ENCODE data around the gene SASS6.
A peak's percentile ranks its signal among the peaks of the same experiment; 100 is the strongest.

The SASS6 gene

DNA sequence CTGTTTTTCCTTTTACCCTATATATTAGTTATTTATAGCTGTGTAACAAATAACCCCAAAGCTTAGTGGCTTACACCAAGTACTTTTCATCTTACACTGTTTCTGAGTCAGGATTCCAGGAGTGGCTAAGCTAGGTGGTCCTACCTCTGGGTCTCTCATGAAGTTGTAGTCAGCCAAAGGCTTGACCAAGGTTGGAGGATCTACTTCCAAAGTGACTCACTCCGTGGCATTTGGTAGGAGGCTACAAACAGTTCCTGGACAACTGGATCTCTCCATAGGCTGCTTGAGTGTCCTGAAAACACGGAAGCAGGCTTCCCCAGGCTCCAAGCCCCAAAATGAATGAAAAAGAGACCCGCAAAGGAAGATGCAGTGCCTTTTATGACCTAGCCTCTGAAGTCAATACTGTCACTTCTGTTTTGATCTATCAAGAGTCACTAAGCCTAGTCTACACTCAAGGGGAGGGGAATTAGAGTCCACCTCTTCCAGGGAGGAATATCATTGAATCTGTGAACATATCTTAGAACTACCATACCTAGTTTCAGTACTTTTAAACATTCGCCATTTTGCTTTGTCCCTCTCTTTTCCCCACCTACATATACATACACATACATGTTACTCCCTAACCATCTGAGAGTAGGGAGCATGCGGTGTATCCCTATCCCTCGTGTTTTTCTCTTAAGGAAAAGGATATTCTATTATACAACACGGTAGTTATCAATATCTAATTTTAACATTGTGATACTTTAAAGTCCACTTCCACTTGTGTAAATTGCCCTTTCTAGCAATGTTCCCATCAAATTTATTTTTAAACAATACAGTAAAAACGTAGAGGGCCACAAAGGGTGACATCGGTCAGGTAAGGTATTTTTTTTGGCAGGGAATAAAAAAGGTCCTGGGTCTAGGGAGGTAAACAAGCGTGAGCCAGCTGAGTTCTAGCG, 95.7 kb downstream of the SASS6 start:
- TF ChIP-seq, protein P1, sequence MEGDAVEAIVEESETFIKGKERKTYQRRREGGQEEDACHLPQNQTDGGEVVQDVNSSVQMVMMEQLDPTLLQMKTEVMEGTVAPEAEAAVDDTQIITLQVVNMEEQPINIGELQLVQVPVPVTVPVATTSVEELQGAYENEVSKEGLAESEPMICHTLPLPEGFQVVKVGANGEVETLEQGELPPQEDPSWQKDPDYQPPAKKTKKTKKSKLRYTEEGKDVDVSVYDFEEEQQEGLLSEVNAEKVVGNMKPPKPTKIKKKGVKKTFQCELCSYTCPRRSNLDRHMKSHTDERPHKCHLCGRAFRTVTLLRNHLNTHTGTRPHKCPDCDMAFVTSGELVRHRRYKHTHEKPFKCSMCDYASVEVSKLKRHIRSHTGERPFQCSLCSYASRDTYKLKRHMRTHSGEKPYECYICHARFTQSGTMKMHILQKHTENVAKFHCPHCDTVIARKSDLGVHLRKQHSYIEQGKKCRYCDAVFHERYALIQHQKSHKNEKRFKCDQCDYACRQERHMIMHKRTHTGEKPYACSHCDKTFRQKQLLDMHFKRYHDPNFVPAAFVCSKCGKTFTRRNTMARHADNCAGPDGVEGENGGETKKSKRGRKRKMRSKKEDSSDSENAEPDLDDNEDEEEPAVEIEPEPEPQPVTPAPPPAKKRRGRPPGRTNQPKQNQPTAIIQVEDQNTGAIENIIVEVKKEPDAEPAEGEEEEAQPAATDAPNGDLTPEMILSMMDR (conservative IDR thresholded peaks at IDR 0.05), result no peak
- peak overlapping the region; percentile 93 for H3K27ac ChIP-seq

DNA sequence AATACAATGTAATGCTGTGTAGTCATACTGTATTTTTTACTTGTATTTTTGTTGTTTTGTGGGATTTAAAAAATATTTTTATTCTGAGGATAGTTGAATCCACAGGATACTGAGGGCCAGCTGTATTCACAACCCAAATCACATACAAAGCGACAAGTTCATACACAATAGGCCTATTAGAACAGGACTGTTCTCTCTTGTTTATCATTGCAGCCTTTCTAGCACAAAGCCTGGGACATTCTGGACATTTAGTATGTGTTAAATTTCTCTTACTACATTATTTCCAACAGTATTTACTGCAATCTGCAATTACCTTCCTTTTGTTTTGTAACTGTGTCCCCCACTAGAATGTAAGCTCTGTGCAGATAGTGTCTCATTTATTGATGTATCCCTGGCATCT, 97.5 kb downstream of the SASS6 start:
- peak overlapping the region; percentile 40 for H3K27ac ChIP-seq
- TF ChIP-seq, protein P1 (conservative IDR thresholded peaks at IDR 0.05), result no peak

DNA sequence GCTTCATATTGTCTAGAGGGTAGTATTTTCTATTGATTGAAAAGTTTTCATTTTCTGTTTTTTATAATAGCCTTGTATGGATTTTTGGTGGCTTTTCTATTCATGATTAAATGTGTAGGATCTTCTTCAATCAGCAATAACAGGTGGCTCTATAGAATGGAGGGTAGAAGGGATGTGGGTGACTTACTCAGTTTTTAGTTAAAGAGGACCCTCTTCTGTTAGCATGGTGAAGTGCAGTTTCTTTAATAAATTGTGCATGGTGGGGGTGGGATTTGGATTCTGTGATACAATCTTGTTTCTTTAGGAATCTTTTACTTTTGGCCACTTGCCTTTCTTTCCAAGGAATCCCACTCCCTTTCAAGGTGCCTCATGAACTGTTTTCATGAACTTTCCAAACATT, 98.3 kb downstream of the SASS6 start:
- peak overlapping the region; percentile 40 for H3K27ac ChIP-seq
- TF ChIP-seq, protein P1 (conservative IDR thresholded peaks at IDR 0.05), result peak; percentile 70

Measured in VCaP (cell line).